Gastroesophageal sphincter (tissue), 3 donors: Measurements from ENCODE around the gene AGFG2.

ENCODE experiments used
- EP300 ChIP-seq: sonication (generic); formaldehyde crosslinking; IDR thresholded peaks from one replicate; pipeline ENCODE4 v1.6.1; 2017; ENCODE audit warnings: antibody characterized with exemption, mild to moderate bottlenecking
- POLR2A ChIP-seq, 2 donors: fragments of 450-650 bp; IDR thresholded peaks; one replicate each; pipeline ENCODE4 v1.6.1; 2017; ENCODE audit warnings: antibody characterized with exemption in 2 of 2, mild to moderate bottlenecking in 2 of 2, moderate library complexity in 1 of 2
- POLR2AphosphoS5 ChIP-seq: sonication (generic); formaldehyde crosslinking; IDR thresholded peaks from one replicate; pipeline ENCODE4 v1.6.1; 2017; ENCODE audit warnings: antibody characterized with exemption
- TF ChIP-seq, protein P1 (sequence below), 4 experiments: fragments of 200-600 bp in 2 of 4; fragments of 450-650 bp in 2 of 4; sonication (generic) in 1 of 4; IDR thresholded peaks; one replicate each; pipeline ENCODE4 v1.5.1; 2017 to 2019; ENCODE audit warnings: antibody characterized with exemption in 4 of 4, mild to moderate bottlenecking in 2 of 4, moderate library complexity in 2 of 4

DNA sequence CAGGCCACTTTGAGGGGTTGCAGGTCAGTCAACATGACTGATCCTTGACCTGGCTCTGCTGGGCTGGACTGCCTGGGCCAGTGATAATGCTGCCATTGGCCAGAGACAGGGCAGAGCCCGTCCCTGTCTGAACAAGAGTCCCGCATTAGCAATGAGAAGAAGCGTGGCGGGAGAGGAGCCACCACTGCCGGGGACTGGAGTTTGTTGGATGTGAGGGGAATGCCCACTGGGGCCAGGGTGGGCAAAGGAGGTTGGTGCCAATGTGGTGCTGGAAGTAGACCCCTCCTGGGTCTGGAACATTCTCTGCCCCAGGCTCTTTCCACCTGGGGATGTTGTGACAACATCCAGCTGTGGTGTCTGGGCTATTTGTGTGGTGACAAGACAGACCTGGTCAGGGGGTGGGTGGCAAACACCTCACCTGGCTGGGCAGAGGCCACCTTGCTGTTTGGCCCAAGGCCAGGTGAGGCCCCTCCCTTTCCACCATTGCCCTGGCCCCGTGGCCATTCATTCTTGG lies 27.1 kb downstream of the AGFG2 start:
- TF ChIP-seq, protein P1, sequence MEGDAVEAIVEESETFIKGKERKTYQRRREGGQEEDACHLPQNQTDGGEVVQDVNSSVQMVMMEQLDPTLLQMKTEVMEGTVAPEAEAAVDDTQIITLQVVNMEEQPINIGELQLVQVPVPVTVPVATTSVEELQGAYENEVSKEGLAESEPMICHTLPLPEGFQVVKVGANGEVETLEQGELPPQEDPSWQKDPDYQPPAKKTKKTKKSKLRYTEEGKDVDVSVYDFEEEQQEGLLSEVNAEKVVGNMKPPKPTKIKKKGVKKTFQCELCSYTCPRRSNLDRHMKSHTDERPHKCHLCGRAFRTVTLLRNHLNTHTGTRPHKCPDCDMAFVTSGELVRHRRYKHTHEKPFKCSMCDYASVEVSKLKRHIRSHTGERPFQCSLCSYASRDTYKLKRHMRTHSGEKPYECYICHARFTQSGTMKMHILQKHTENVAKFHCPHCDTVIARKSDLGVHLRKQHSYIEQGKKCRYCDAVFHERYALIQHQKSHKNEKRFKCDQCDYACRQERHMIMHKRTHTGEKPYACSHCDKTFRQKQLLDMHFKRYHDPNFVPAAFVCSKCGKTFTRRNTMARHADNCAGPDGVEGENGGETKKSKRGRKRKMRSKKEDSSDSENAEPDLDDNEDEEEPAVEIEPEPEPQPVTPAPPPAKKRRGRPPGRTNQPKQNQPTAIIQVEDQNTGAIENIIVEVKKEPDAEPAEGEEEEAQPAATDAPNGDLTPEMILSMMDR (IDR thresholded peaks at IDR 0.05) = no peak
- TF ChIP-seq POLR2A (IDR thresholded peaks at IDR 0.05) = no peak
- no peak for TF ChIP-seq EP300
- no peak for TF ChIP-seq POLR2AphosphoS5
